Right lobe of liver (tissue), 4 donors: ENCODE results near the gene CSNK2B.

Source experiments
- CTCF ChIP-seq, 4 donors: fragments of 200-600 bp in 3 of 4; fragments of 450-650 bp in 1 of 4; IDR thresholded peaks; one replicate each; pipeline versions ENCODE4 v1.5.1 to v1.8.0; 2016 to 2022; ENCODE audit warnings: antibody characterized with exemption in 4 of 4, mild to moderate bottlenecking in 2 of 4
- POLR2A ChIP-seq: fragments of 450-650 bp; IDR thresholded peaks from one replicate; pipeline ENCODE4 v1.6.1; 2017; ENCODE audit warnings: antibody characterized with exemption, mild to moderate bottlenecking
- donor health status: DM: no; HTN: no; CAD: no.
- donor health status: DM: no; HTN: no; CAD: no.
- donor health status: DM: no; HTN: yes; CAD: no.

- TF ChIP-seq CTCF (IDR thresholded peaks at IDR 0.05), result peak in 1 of 4 donors; percentile 9
- peak; percentile 90 for TF ChIP-seq POLR2A
Observed at GRCh38 chr6:31655349-31656237, 10.3 kb upstream of the CSNK2B start, which contains the start of gene APOM.
